CD4-positive, alpha-beta T cell (primary cell): ENCODE results near the gene KRTAP17-1. TPM values are rescaled to one million over a fixed set of nuclear protein-coding genes. Genes with fewer than 3 reads are reported as not detected.

ENCODE experiments used
- ATAC-seq: fragments of 200-7000 bp; cut with Tn5 transposase; one replicate; pipeline ENCODE4 v1.10.0; 2022; ENCODE audit warnings: mild to moderate bottlenecking; ENCODE audit not compliant: poor library complexity
- CTCF ChIA-PET: fragments of 350-600 bp; sonication (Branson Sonifier 250); formaldehyde crosslinking; loops from one replicate; lab custom pipeline; 2021; ENCODE audit warnings: antibody characterized with exemption, inconsistent platforms; lab: Charles Lee
- POLR2A ChIA-PET: fragments of 350-600 bp; sonication (Branson Sonifier 250); formaldehyde crosslinking; loops from one replicate; lab custom pipeline; 2021; ENCODE audit warnings: antibody characterized with exemption, inconsistent platforms; lab: Charles Lee
- DNase-seq, 14 experiments: peaks; one replicate each; pipeline ENCODE4 v3.0.0-alpha.2; 2013 to 2020; ENCODE audit warnings: mixed read lengths in 2 of 14
- H3K27ac ChIP-seq, 2 donors: one replicate each; pipeline versions ENCODE4 v1.5.1 to v1.7.0; 2013; ENCODE audit warnings: low read length in 2 of 2, low read depth in 1 of 2, mild to moderate bottlenecking in 1 of 2
- H3K27me3 ChIP-seq, 2 experiments: 1 replicate in 1 of 2; 2 replicates in 1 of 2; pipeline versions ENCODE4 v1.6.1 to v1.7.0; 2013; ENCODE audit warnings: low read length in 2 of 2, control low read depth in 1 of 2, mild to moderate bottlenecking in 1 of 2, moderate library complexity in 1 of 2; ENCODE audit not compliant: insufficient read depth in 2 of 2, control insufficient read depth in 1 of 2
- H3K36me3 ChIP-seq: one replicate; pipeline ENCODE4 v1.6.1; 2013; ENCODE audit warnings: low read length, control low read depth; ENCODE audit not compliant: insufficient read depth
- H3K4me1 ChIP-seq: one replicate; pipeline ENCODE4 v1.6.1; 2013; ENCODE audit warnings: low read length, control low read depth; ENCODE audit not compliant: insufficient read depth
- H3K4me3 ChIP-seq: one replicate; pipeline ENCODE4 v1.5.1; 2013; ENCODE audit warnings: mild to moderate bottlenecking, low read length, moderate library complexity
- H3K9me3 ChIP-seq, 2 experiments: 1 replicate in 1 of 2; 2 replicates in 1 of 2; pipeline versions ENCODE4 v1.6.1 to v1.7.0; 2013; ENCODE audit warnings: low read length in 2 of 2, mild to moderate bottlenecking in 2 of 2, control low read depth in 1 of 2, moderate library complexity in 1 of 2; ENCODE audit not compliant: control insufficient read depth in 1 of 2, insufficient read depth in 1 of 2
- H3K27ac Mint-ChIP-seq: one replicate; pipeline ENCODE4 v1.8.0; 2020; ENCODE audit warnings: mixed read lengths
- H3K27me3 Mint-ChIP-seq: one replicate; pipeline ENCODE4 v1.8.0; 2021; ENCODE audit warnings: mixed read lengths
- H3K36me3 Mint-ChIP-seq: one replicate; pipeline ENCODE4 v1.8.0; 2021; ENCODE audit warnings: low read depth, mixed read lengths
- H3K4me1 Mint-ChIP-seq: one replicate; pipeline ENCODE4 v1.8.0; 2021; ENCODE audit warnings: low read depth, mixed read lengths
- H3K4me3 Mint-ChIP-seq: one replicate; pipeline ENCODE4 v1.8.0; 2020; ENCODE audit warnings: mild to moderate bottlenecking, mixed read lengths
- H3K9me3 Mint-ChIP-seq: one replicate; pipeline ENCODE4 v1.8.0; 2020; ENCODE audit warnings: mixed read lengths
- CTCF ChIP-seq: fragments of 200-600 bp; IDR thresholded peaks from one replicate; pipeline ENCODE4 v1.8.0; 2022; ENCODE audit warnings: antibody characterized with exemption, mild to moderate bottlenecking
- intact Hi-C, 2 experiments: fragments of 100-400 bp; cut with DNase I in 1 of 2; cut with micrococcal nuclease in 1 of 2; formaldehyde crosslinking; loops; one replicate each; pipeline versions ENCODE4 v1.15.1 to v1.9.0; 2023 to 2025; cut with DNase I, micrococcal nuclease
- total RNA-seq, 174 experiments: library from RNA in 2 of 174; stranded (reverse) in 2 of 174; gene quantifications; one replicate each; pipeline ENCODE4 v1.2.3 and lab custom pipeline; 2021 to 2026

Gene KRTAP17-1
- total RNA-seq, 2 experiments from 2014 or later, result not detected

- Mint-ChIP-seq H3K4me3 (no peak overlapping the region), H3K27me3 (no peaks in the 10 kb centered on the region), H3K4me1 (peaks cover 18% of the 10 kb centered on the region), H3K36me3 (no peaks in the 10 kb centered on the region), H3K27ac (no peak overlapping the region), H3K9me3 (no peaks in the 10 kb centered on the region)
- ATAC-seq (no peak), DNase-seq (no peak)
- no peak overlapping the region for H3K4me3 ChIP-seq
- H3K36me3 ChIP-seq, result no peaks in the 10 kb centered on the region
- CTCF ChIA-PET, result no interaction called here
- H3K4me1 ChIP-seq, result no peaks in the 10 kb centered on the region
- intact Hi-C loops, result no loop called here
- TF ChIP-seq CTCF, result no peak
- H3K9me3 ChIP-seq, result no peaks in the 10 kb centered on the region
- POLR2A ChIA-PET, result no interaction called here
- no peaks in the 10 kb centered on the region for H3K27me3 ChIP-seq
- H3K27ac ChIP-seq, result no peak overlapping the region
These were observed 28.5 kb downstream of the KRTAP17-1 start for GRCh38 chr17:41287050-41287449.

- Histone ChIP-seq H3K27ac (no peak overlapping the region), H3K27me3 (no peaks in the 10 kb centered on the region), H3K9me3 (no peaks in the 10 kb centered on the region), H3K4me3 (no peak overlapping the region), H3K4me1 (no peaks in the 10 kb centered on the region), H3K36me3 (no peaks in the 10 kb centered on the region)
- no peaks in the 10 kb centered on the region for H3K36me3 Mint-ChIP-seq
- intact Hi-C loops, result no loop called here
- peak; percentile 39 for ATAC-seq
- peak overlapping the region; percentile 2 for H3K27ac Mint-ChIP-seq
- DNase-seq, result peak in 1 of 14 experiments; percentile 2
- ChIA-PET CTCF (no interaction called here), POLR2A (interaction anchor here (1.1 kb wide), 1 partner anchor 24 kb away, joined by 4 read pairs; the partner anchor contains the start of gene KRTAP16-1)
- no peak overlapping the region for H3K4me3 Mint-ChIP-seq
- peaks cover 6% of the 10 kb centered on the region for H3K9me3 Mint-ChIP-seq
- H3K27me3 Mint-ChIP-seq, result no peaks in the 10 kb centered on the region
- H3K4me1 Mint-ChIP-seq, result peaks cover 18% of the 10 kb centered on the region
- TF ChIP-seq CTCF, result no peak
These were observed 31.0 kb downstream of the KRTAP17-1 start for GRCh38 chr17:41284546-41284945.

GRCh38 chr17:41284043-41284442 is 31.5 kb downstream of the KRTAP17-1 start:
- Mint-ChIP-seq H3K4me3 (no peak overlapping the region), H3K36me3 (no peaks in the 10 kb centered on the region), H3K9me3 (peaks cover 6% of the 10 kb centered on the region), H3K4me1 (peaks cover 18% of the 10 kb centered on the region), H3K27me3 (no peaks in the 10 kb centered on the region), H3K27ac (no peak overlapping the region)
- POLR2A ChIA-PET, result interaction anchor here (1.1 kb wide), 1 partner anchor 25 kb away, joined by 4 read pairs; the partner anchor contains the start of gene KRTAP16-1
- TF ChIP-seq CTCF, result no peak
- CTCF ChIA-PET, result no interaction called here
- Histone ChIP-seq H3K27me3 (no peaks in the 10 kb centered on the region), H3K4me3 (no peak overlapping the region), H3K27ac (no peak overlapping the region), H3K36me3 (no peaks in the 10 kb centered on the region), H3K9me3 (no peaks in the 10 kb centered on the region), H3K4me1 (no peaks in the 10 kb centered on the region)
- peak in 1 of 14 experiments; percentile 0 for DNase-seq
- no peak for ATAC-seq
- intact Hi-C loops, result no loop called here
